ENCODE data around the gene TUBB6.

Gene TUBB6

GRCh38 chr18:12374401-12374800, 66.4 kb downstream of the TUBB6 start:
- no peaks in the 10 kb centered on the region for H3K27me3 ChIP-seq (replicated peaks; ENCODE audit: control insufficient read depth, insufficient read depth, low read length)
- H3K4me3 ChIP-seq (replicated peaks; ENCODE audit: low read depth, low read length): no peak overlapping the region
- no peak for DNase-seq (ENCODE audit: extremely low read depth, insufficient read length)
- TF ChIP-seq CTCF (IDR thresholded peaks at IDR 0.05; ENCODE audit: insufficient read depth, low read length, poor library complexity, severe bottlenecking): no peak
- H3K36me3 ChIP-seq (ENCODE audit: control insufficient read depth, insufficient read depth, low read length): no peaks in the 10 kb centered on the region
